ENCODE results near the gene LUZP2.

DNA sequence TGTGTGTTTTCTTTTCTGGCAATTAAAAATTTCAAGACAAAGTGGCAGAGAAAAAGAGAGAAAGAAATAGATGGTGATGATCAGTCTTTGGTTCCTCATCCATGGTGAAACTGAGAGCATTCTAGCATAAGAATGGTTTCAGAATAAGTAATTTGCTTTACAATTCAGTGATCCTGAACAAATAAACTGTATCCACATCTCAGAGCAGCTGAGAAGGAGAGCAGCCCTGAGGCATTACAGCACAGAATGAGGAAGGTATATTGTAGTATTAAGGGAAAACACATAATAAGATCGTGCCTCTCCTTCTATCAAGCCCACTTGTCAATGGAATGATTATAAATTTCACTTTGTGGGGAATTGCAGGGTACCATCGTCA lies 17.4 kb downstream of the LUZP2 start:
- TF ChIP-seq CTCF (IDR thresholded peaks at IDR 0.05) (no peak), POLR2AphosphoS5 (IDR thresholded peaks at IDR 0.05) (no peak)
